PC-3 (cell line): ENCODE results near the gene PIANP. TPM values are rescaled to one million over a fixed set of nuclear protein-coding genes. Genes with fewer than 3 reads are reported as not detected.

Experiments used
- ATAC-seq: fragments of 200-7000 bp; cut with Tn5 transposase; 2 replicates; pipeline ENCODE4 v1.9.1; 2020; ENCODE audit warnings: mild to moderate bottlenecking, moderate library complexity
- Bru-seq: library from RNA; stranded (reverse); fragments of 400-500 nt; gene quantifications from one replicate; lab custom pipeline; 2021; lab: Mats Ljungman, UMichigan
- BruChase-seq, 2 experiments: library from RNA; stranded (reverse); fragments of 400-500 nt; gene quantifications; one replicate each; lab custom pipeline; 2021; lab: Mats Ljungman, UMichigan
- BruUV-seq: library from RNA; stranded (reverse); fragments of 400-500 nt; replicated peaks from 2 replicates; lab custom pipeline; 2021; lab: Mats Ljungman, UMichigan
- CTCF ChIA-PET: fragments of 300-600 bp; sonication (Branson Sonifier 250); formaldehyde crosslinking; loops from one replicate; lab custom pipeline; 2022; ENCODE audit warnings: antibody characterized with exemption; lab: Charles Lee
- POLR2A ChIA-PET: fragments of 300-600 bp; sonication (Branson Sonifier 250); formaldehyde crosslinking; loops from one replicate; lab custom pipeline; 2022; ENCODE audit warnings: antibody characterized with exemption; ENCODE audit not compliant: unreplicated experiment; lab: Charles Lee
- DNase-seq: peaks from one replicate; pipeline ENCODE4 v3.0.0-alpha.2; 2015
- H2AFZ ChIP-seq: fragments of 300-600 bp; sonication (generic); 2 replicates; pipeline ENCODE4 v1.6.0; 2016; ENCODE audit warnings: antibody characterized with exemption, low read length
- H3F3A ChIP-seq: fragments of 300-600 bp; sonication (generic); one replicate; pipeline ENCODE4 v1.6.0; 2017; ENCODE audit warnings: antibody characterized with exemption, low read length, control low read depth, mild to moderate bottlenecking; ENCODE audit not compliant: unreplicated experiment
- H3K27ac ChIP-seq: fragments of 300-600 bp; sonication (generic); 2 replicates; pipeline ENCODE4 v1.5.1; 2016; ENCODE audit warnings: mild to moderate bottlenecking, low read length
- H3K27me3 ChIP-seq: fragments of 300-600 bp; sonication (generic); 2 replicates; pipeline ENCODE4 v1.6.1; 2016; ENCODE audit warnings: low read length, mixed read lengths
- H3K36me3 ChIP-seq: fragments of 300-600 bp; sonication (generic); 2 replicates; pipeline ENCODE4 v1.6.1; 2016; ENCODE audit warnings: low read depth, mixed run types, low read length, mixed read lengths
- H3K4me1 ChIP-seq: fragments of 300-600 bp; sonication (generic); 2 replicates; pipeline ENCODE4 v1.5.1; 2016; ENCODE audit warnings: low read length; ENCODE audit not compliant: insufficient read depth
- H3K4me2 ChIP-seq: fragments of 300-600 bp; sonication (generic); 2 replicates; pipeline ENCODE4 v1.6.0; 2016; ENCODE audit warnings: low read length
- H3K4me3 ChIP-seq: fragments of 300-600 bp; sonication (generic); 2 replicates; pipeline ENCODE4 v1.5.1; 2016; ENCODE audit warnings: mild to moderate bottlenecking, low read length, mixed read lengths
- H3K79me2 ChIP-seq: fragments of 300-600 bp; sonication (generic); 2 replicates; pipeline ENCODE4 v1.6.1; 2017; ENCODE audit warnings: low read length, mixed read lengths
- H3K9ac ChIP-seq: fragments of 300-600 bp; sonication (generic); 2 replicates; pipeline ENCODE4 v1.6.0; 2016; ENCODE audit warnings: mild to moderate bottlenecking, low read length
- H3K9me2 ChIP-seq: fragments of 300-600 bp; sonication (generic); replicated peaks from 2 replicates; pipeline ENCODE4 v1.6.1; 2016; ENCODE audit warnings: mixed run types, low read length, mixed read lengths
- H3K9me3 ChIP-seq: fragments of 300-600 bp; sonication (generic); 2 replicates; pipeline ENCODE4 v1.6.1; 2016; ENCODE audit warnings: low read length, mixed read lengths
- H4K20me1 ChIP-seq: fragments of 300-600 bp; sonication (generic); 2 replicates; pipeline ENCODE4 v1.6.1; 2016; ENCODE audit warnings: low read length, mixed read lengths
- EZH2 ChIP-seq: fragments of 300-600 bp; sonication (generic); IDR thresholded peaks from one replicate; pipeline ENCODE4 v1.6.1; 2017; ENCODE audit warnings: antibody characterized with exemption, mild to moderate bottlenecking, low read length; ENCODE audit not compliant: unreplicated experiment
- EZH2phosphoT487 ChIP-seq: fragments of 300-600 bp; sonication (generic); IDR thresholded peaks from 2 replicates; pipeline ENCODE4 v1.6.1; 2018; ENCODE audit warnings: mild to moderate bottlenecking, antibody characterized with exemption, low read length, borderline replicate concordance
- intact Hi-C: fragments of 100-400 bp; cut with micrococcal nuclease; formaldehyde crosslinking; loops from 2 replicates; pipeline ENCODE4 v1.9.0; 2023
- long read RNA-seq: library from polyadenylated mRNA; unstranded; transcript quantifications from one replicate; pipeline ENCODE4 v2.0.0, GENCODE V29; 2021; ENCODE audit not compliant: unreplicated experiment
- total RNA-seq: library from RNA; depleted of rRNA; stranded (reverse); fragments of >200 nt; gene quantifications from 2 replicates; pipeline ENCODE4 v1.2.3, GENCODE V29; 2014; rRNA removed
- TF ChIP-seq, protein P1 (sequence below): fragments of 300-600 bp; sonication (generic); conservative IDR thresholded peaks from 2 replicates; pipeline ENCODE4 v1.5.1; 2017; ENCODE audit warnings: antibody characterized with exemption, low read depth, mild to moderate bottlenecking, low read length

Gene PIANP, protein sequence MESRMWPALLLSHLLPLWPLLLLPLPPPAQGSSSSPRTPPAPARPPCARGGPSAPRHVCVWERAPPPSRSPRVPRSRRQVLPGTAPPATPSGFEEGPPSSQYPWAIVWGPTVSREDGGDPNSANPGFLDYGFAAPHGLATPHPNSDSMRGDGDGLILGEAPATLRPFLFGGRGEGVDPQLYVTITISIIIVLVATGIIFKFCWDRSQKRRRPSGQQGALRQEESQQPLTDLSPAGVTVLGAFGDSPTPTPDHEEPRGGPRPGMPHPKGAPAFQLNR
- total RNA-seq (not detected in 2 replicates), Bru-seq, nascent RNA (percentile 9 among the genes with signal in this experiment), BruChase-seq, experiment 1, labeled RNA remaining after a 6-hour chase (percentile 13 among the genes with signal in this experiment), BruChase-seq, experiment 2, labeled RNA remaining after a 2-hour chase (percentile 12 among the genes with signal in this experiment)
- long read RNA-seq, result 0 reads

- no peaks in the 10 kb centered on the region for H3K9me2 ChIP-seq
- H3K27ac ChIP-seq, result no peak within 1 kb of the TSS
- no peak within 1 kb of the TSS for H3K9ac ChIP-seq
- intact Hi-C loops, result no loop called here
- no peaks in the 10 kb centered on the region for H3K9me3 ChIP-seq
- ATAC-seq (peak; percentile 35), DNase-seq (no peak)
- no peak for TF ChIP-seq EZH2
- no peak for TF ChIP-seq EZH2phosphoT487
- TF ChIP-seq, protein P1, sequence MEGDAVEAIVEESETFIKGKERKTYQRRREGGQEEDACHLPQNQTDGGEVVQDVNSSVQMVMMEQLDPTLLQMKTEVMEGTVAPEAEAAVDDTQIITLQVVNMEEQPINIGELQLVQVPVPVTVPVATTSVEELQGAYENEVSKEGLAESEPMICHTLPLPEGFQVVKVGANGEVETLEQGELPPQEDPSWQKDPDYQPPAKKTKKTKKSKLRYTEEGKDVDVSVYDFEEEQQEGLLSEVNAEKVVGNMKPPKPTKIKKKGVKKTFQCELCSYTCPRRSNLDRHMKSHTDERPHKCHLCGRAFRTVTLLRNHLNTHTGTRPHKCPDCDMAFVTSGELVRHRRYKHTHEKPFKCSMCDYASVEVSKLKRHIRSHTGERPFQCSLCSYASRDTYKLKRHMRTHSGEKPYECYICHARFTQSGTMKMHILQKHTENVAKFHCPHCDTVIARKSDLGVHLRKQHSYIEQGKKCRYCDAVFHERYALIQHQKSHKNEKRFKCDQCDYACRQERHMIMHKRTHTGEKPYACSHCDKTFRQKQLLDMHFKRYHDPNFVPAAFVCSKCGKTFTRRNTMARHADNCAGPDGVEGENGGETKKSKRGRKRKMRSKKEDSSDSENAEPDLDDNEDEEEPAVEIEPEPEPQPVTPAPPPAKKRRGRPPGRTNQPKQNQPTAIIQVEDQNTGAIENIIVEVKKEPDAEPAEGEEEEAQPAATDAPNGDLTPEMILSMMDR, result no peak
- no TSS peak for BruUV-seq
- no peak within 1 kb of the TSS for H2AFZ ChIP-seq
- peak within 1 kb of the TSS; percentile 37; the same call in 1 of the 2 replicates for H3K4me2 ChIP-seq
- POLR2A ChIA-PET, result no interaction called here
- CTCF ChIA-PET, result no interaction called here
- no peaks in the 10 kb centered on the region for H3K36me3 ChIP-seq
- H3K27me3 ChIP-seq, result peaks cover 33% of the 10 kb centered on the region
- H3K4me3 ChIP-seq, result peak within 1 kb of the TSS; percentile 35; the same call in 1 of the 2 replicates
- no peaks in the 10 kb centered on the region for H3K4me1 ChIP-seq
- no peaks in the 10 kb centered on the region for H3K79me2 ChIP-seq
- H3F3A ChIP-seq, result no peaks in the 10 kb centered on the region
- H4K20me1 ChIP-seq, result no peaks in the 10 kb centered on the region
These were observed at the start of gene PIANP for GRCh38 chr12:6700646-6701051. TSS of gene PIANP (minus strand) at chr12:6700815. CDS start at chr12:6698061, 2,754 bp downstream.

- intact Hi-C loops, result no loop called here
- POLR2A ChIA-PET, result no interaction called here
- H4K20me1 ChIP-seq, result peaks cover 4% of the 10 kb centered on the region; the same call in 1 of the 2 replicates
- no peaks in the 10 kb centered on the region for H3F3A ChIP-seq
- DNase-seq (no peak), ATAC-seq (no peak)
- H3K4me3 ChIP-seq, result no peak overlapping the region
- CTCF ChIA-PET, result no interaction called here
- H3K27me3 ChIP-seq, result no peaks in the 10 kb centered on the region
- TF ChIP-seq EZH2phosphoT487, result no peak
- no peak overlapping the region for H3K27ac ChIP-seq
- no peaks in the 10 kb centered on the region for H3K9me2 ChIP-seq
- BruUV-seq, result no TSS peak
- H2AFZ ChIP-seq, result no peak overlapping the region
- peaks cover 10% of the 10 kb centered on the region for H3K4me1 ChIP-seq
- H3K9me3 ChIP-seq, result no peaks in the 10 kb centered on the region
- H3K9ac ChIP-seq, result no peak overlapping the region
- H3K79me2 ChIP-seq, result peaks cover 23% of the 10 kb centered on the region
- H3K36me3 ChIP-seq, result peaks cover 14% of the 10 kb centered on the region; the same call in 1 of the 2 replicates
- no peak overlapping the region for H3K4me2 ChIP-seq
These were observed 48.1 kb upstream of the PIANP start for GRCh38 chr12:6748761-6749160.

DNA sequence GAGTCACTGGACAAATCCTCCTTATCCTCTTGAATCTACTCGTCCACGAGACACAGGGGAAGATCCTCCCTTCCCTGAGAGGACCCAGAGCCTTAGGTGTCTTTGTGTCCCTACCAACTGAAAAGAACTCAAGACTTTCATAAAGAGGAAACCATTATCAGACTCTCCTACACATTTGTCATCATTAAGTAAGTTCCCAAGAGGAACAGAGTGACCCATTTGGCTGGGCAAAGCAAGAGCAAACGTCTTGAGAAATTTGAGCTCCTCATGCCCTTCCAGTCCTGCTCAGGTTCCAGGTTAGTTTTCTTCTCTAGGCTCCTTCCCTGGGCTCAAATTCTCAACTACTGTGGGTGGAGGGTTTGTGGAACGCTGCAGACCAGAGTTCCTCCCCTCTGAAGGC lies 46.6 kb upstream of the PIANP start:
- Histone ChIP-seq H3K27me3 (no peaks in the 10 kb centered on the region), H3K4me3 (no peak overlapping the region), H3K9ac (no peak overlapping the region), H4K20me1 (peaks cover 4% of the 10 kb centered on the region; the same call in 1 of the 2 replicates), H3K36me3 (peaks cover 14% of the 10 kb centered on the region; the same call in 1 of the 2 replicates), H3F3A (no peaks in the 10 kb centered on the region), H2AFZ (no peak overlapping the region), H3K4me2 (no peak overlapping the region), H3K9me3 (no peaks in the 10 kb centered on the region), H3K79me2 (peaks cover 16% of the 10 kb centered on the region), H3K4me1 (peaks cover 9% of the 10 kb centered on the region), H3K27ac (no peak overlapping the region), H3K9me2 (no peaks in the 10 kb centered on the region)
- intact Hi-C loops, result no loop called here
- DNase-seq (no peak), ATAC-seq (no peak)
- BruUV-seq, result no TSS peak
- CTCF ChIA-PET, result no interaction called here
- TF ChIP-seq EZH2phosphoT487 (no peak), EZH2 (no peak)
- TF ChIP-seq, protein P1, result no peak
- POLR2A ChIA-PET, result no interaction called here
